Aorta (tissue), 5 donors: ENCODE data around the gene ARL3. TPM values are rescaled to one million over a fixed set of nuclear protein-coding genes. Genes with fewer than 3 reads are reported as not detected.
A peak's percentile ranks its signal among the peaks of the same experiment; 100 is the strongest.
"Not testable (repeated sequence)": the region's sequence is repeated elsewhere in the genome, so short reads cannot be mapped to it uniquely, and the experiment has no call there.

Experiments used
- ATAC-seq: fragments of 200-7000 bp; cut with Tn5 transposase; one replicate; pipeline ENCODE4 v1.9.1; 2022; ENCODE audit warnings: moderate library complexity; ENCODE audit not compliant: low FRiP score
- DNase-seq, 2 donors: peaks; one replicate each; pipeline ENCODE4 v3.0.0-alpha.2; 2020
- H3K27ac ChIP-seq, 2 donors: one replicate each; pipeline ENCODE4 v1.5.1; 2013; ENCODE audit warnings: low read length in 2 of 2, mild to moderate bottlenecking in 2 of 2, moderate library complexity in 2 of 2, control low read depth in 1 of 2, inconsistent platforms in 1 of 2, low read depth in 1 of 2
- H3K27me3 ChIP-seq, 2 donors: one replicate each; pipeline ENCODE4 v1.6.1; 2013; ENCODE audit warnings: control low read depth in 1 of 2, low read length in 1 of 2, mild to moderate bottlenecking in 1 of 2, moderate library complexity in 1 of 2; ENCODE audit not compliant: insufficient read depth in 2 of 2, control insufficient read depth in 1 of 2
- H3K36me3 ChIP-seq, 2 donors: one replicate each; pipeline ENCODE4 v1.6.1; 2013; ENCODE audit warnings: control low read depth in 1 of 2, low read length in 1 of 2, mild to moderate bottlenecking in 1 of 2; ENCODE audit not compliant: insufficient read depth in 2 of 2, control insufficient read depth in 1 of 2
- H3K4me1 ChIP-seq, 2 donors: one replicate each; pipeline ENCODE4 v1.6.1; 2013; ENCODE audit warnings: low read length in 2 of 2, control low read depth in 1 of 2, mild to moderate bottlenecking in 1 of 2, moderate library complexity in 1 of 2; ENCODE audit not compliant: insufficient read depth in 2 of 2, control insufficient read depth in 1 of 2
- H3K4me3 ChIP-seq, 2 donors: one replicate each; pipeline ENCODE4 v1.5.1; 2013; ENCODE audit warnings: low read length in 2 of 2, control low read depth in 1 of 2, mild to moderate bottlenecking in 1 of 2
- H3K9me3 ChIP-seq: one replicate; pipeline ENCODE4 v1.6.1; 2013; ENCODE audit warnings: mild to moderate bottlenecking, low read length; ENCODE audit not compliant: control insufficient read depth
- WGBS, 2 donors: extraction: QIAGEN DNeasy Blood & Tissue Kit; methylation state at CpG; one replicate each; pipeline ENCODE4 v1.1.7; 2013; 5-methylcytosine and 5-hydroxymethylcytosine counted together
- intact Hi-C, 2 donors: fragments of 100-400 bp; cut with DNase I; formaldehyde crosslinking; loops; one replicate each; pipeline versions ENCODE4 v1.14.2 to v1.15.0; 2022
- long read RNA-seq, 2 donors: library from polyadenylated mRNA; unstranded; transcript quantifications; one replicate each; pipeline ENCODE4 v2.0.0, GENCODE V29; 2020 to 2021
- polyA plus RNA-seq, 2 donors: library from polyadenylated mRNA; stranded (reverse); fragments of 200-250 nt; gene quantifications; one replicate each; pipeline ENCODE4 v1.2.3, GENCODE V29; 2013
- total RNA-seq, 2 donors: library from RNA; stranded (reverse); fragmentation: NEBNext Ultra II Directional; extraction: Animal tissue kit (Norgen Biotek cat#: 25700); gene quantifications; one replicate each; pipeline ENCODE4 v1.2.1, GENCODE V29; 2021
- donor health status: healthy with polysubstance abuse.
- donor health status: Bipolar disorder and iron deficiency.
- donor health status: DM: no; HTN: no; CAD: no.
- donor health status: DM: no; HTN: no; CAD: no.
- donor health status: DM: yes; HTN: yes; CAD: no.

The ARL3 gene
- 1 to 10 TPM; 8.2 to 8.6 TPM for total RNA-seq
- 10 to 100 TPM; 17.3 to 18.9 TPM for polyA plus RNA-seq
- long read RNA-seq, donor 1, transcript ARL3-201 (6 exons, 3,844 nt): major isoform, 26 of 30 reads
- long read RNA-seq, donor 1, partial matches to known transcripts: 2 of 30 reads
- long read RNA-seq, donor 1, other reads (novel, unspliced or antisense): 2 of 30 reads
- long read RNA-seq, donor 2, transcript ARL3-201 (6 exons, 3,844 nt): major isoform, 7 of 14 reads
- long read RNA-seq, donor 2, partial matches to known transcripts: 1 of 14 reads
- long read RNA-seq, donor 2, other reads (novel, unspliced or antisense): 6 of 14 reads

- Histone ChIP-seq H3K4me3 (peak within 1 kb of the TSS; percentile 48 to 69), H3K27me3 (no peaks in the 10 kb centered on the region), H3K36me3 (no peaks in the 10 kb centered on the region), H3K4me1 (no peaks in the 10 kb centered on the region), H3K9me3 (no peaks in the 10 kb centered on the region), H3K27ac (peak within 1 kb of the TSS in 1 of 2 donors; percentile 11)
- ATAC-seq: peak; percentile 99
- DNase-seq: peak; percentile 99
- intact Hi-C loops: loop anchor here (5.0 kb wide), 2 partner anchors 37 to 67 kb away; no protein-coding TSS in a partner anchor
- WGBS, 2 donors: 0 to 1% methylated on average over 60 to 62 of the region's 62 CpGs
These were observed at the start of gene ARL3 for GRCh38 chr10:102713814-102714620. Gene ARL3 (minus strand): TSS chr10:102714397. CDS start chr10:102714275, 122 bp downstream.

GRCh38 chr10:102763037-102763607 is 48.9 kb upstream of the ARL3 start:
- WGBS, 2 donors: 82 to 83% methylated on average over 7 of the region's 7 CpGs
- no peaks in the 10 kb centered on the region for H3K9me3 ChIP-seq
- no peak overlapping the region for H3K4me3 ChIP-seq
- H3K4me1 ChIP-seq: peaks cover 2 to 8% of the 10 kb centered on the region in 2 donors
- ATAC-seq (peak; percentile 68), DNase-seq (no peak)
- intact Hi-C loops: no loop called here
- H3K27me3 ChIP-seq: no peaks in the 10 kb centered on the region
- H3K36me3 ChIP-seq: no peaks in the 10 kb centered on the region
- H3K27ac ChIP-seq: peak overlapping the region in 1 of 2 donors; percentile 25

- H3K27me3 ChIP-seq: no peaks in the 10 kb centered on the region
- 62 to 72% methylated on average over 7 of the region's 7 CpGs for WGBS, 2 donors
- intact Hi-C loops: no loop called here
- no peaks in the 10 kb centered on the region for H3K9me3 ChIP-seq
- no peak for DNase-seq
- peaks cover 0 to 8% of the 10 kb centered on the region in 2 donors for H3K4me1 ChIP-seq
- no peak overlapping the region for H3K4me3 ChIP-seq
- no peak overlapping the region for H3K27ac ChIP-seq
- H3K36me3 ChIP-seq: no peaks in the 10 kb centered on the region
- ATAC-seq: peak; percentile 47
These were observed 48.3 kb upstream of the ARL3 start for GRCh38 chr10:102762401-102763015.

GRCh38 chr10:102761981-102762380 is 47.8 kb upstream of the ARL3 start:
- Histone ChIP-seq H3K4me3 (no peak overlapping the region), H3K4me1 (peaks cover 0 to 8% of the 10 kb centered on the region in 2 donors), H3K27ac (no peak overlapping the region), H3K9me3 (no peaks in the 10 kb centered on the region), H3K27me3 (no peaks in the 10 kb centered on the region), H3K36me3 (no peaks in the 10 kb centered on the region)
- ATAC-seq: no peak
- 88 to 90% methylated on average over 4 of the region's 4 CpGs for WGBS, 2 donors
- intact Hi-C loops: no loop called here
- DNase-seq: no peak

- no peaks in the 10 kb centered on the region for H3K36me3 ChIP-seq
These were observed 45.5 kb upstream of the ARL3 start for GRCh38 chr10:102759497-102760210.

GRCh38 chr10:102758933-102759262 is 44.7 kb upstream of the ARL3 start:
- H3K4me1 ChIP-seq, H3K9me3 ChIP-seq, H3K36me3 ChIP-seq, H3K27ac ChIP-seq, H3K4me3 ChIP-seq, H3K27me3 ChIP-seq, ATAC-seq: not testable (repeated sequence)
- WGBS, 2 donors: 40 to 46% methylated on average over 6 to 7 of the region's 12 CpGs
- intact Hi-C loops: loop anchor here in 1 of 2 donors (2.0 kb wide), 1 partner anchor 16 kb away; no protein-coding TSS in a partner anchor
- peak in 1 of 2 donors; percentile 67 for DNase-seq

More at GRCh38 chr10:102759497-102760210, 45.5 kb upstream of the ARL3 start:
- Histone ChIP-seq H3K27me3 (no peaks in the 10 kb centered on the region), H3K4me3 (no peak overlapping the region), H3K27ac (peak overlapping the region; percentile 54 to 72), H3K9me3 (no peaks in the 10 kb centered on the region), H3K4me1 (peaks cover 0 to 5% of the 10 kb centered on the region in 2 donors)
- ATAC-seq (no peak), DNase-seq (no peak)
- 90 to 91% methylated on average over 3 of the region's 3 CpGs for WGBS, 2 donors
- intact Hi-C loops: loop anchor here in 1 of 2 donors (2.0 kb wide), 1 partner anchor 15 kb away; no protein-coding TSS in a partner anchor

GRCh38 chr10:102758240-102758932 is 44.2 kb upstream of the ARL3 start:
- WGBS, 2 donors: 70 to 71% methylated on average over 9 of the region's 9 CpGs
- ATAC-seq: no peak
- no peaks in the 10 kb centered on the region for H3K36me3 ChIP-seq
- intact Hi-C loops: loop anchor here in 1 of 2 donors (2.0 kb wide), 1 partner anchor 16 kb away; no protein-coding TSS in a partner anchor
- H3K27ac ChIP-seq: no peak overlapping the region
- H3K9me3 ChIP-seq: no peaks in the 10 kb centered on the region
- peaks cover 1 to 4% of the 10 kb centered on the region in 2 donors for H3K4me1 ChIP-seq
- H3K27me3 ChIP-seq: no peaks in the 10 kb centered on the region
- DNase-seq: no peak
- H3K4me3 ChIP-seq: no peak overlapping the region
